Rectal smooth muscle tissue (tissue), 1 donor: ENCODE data around the gene KIF5B.
"Not testable (repeated sequence)": the region's sequence is repeated elsewhere in the genome, so short reads cannot be mapped to it uniquely, and the experiment has no call there.

Source experiments
- H3K27ac ChIP-seq: one replicate; pipeline ENCODE4 v1.7.0; 2013; ENCODE audit warnings: low read depth, low read length, inconsistent platforms
- H3K27me3 ChIP-seq: one replicate; pipeline ENCODE4 v1.7.0; 2013; ENCODE audit warnings: low read length; ENCODE audit not compliant: control insufficient read depth, insufficient read depth
- H3K36me3 ChIP-seq: one replicate; pipeline ENCODE4 v1.7.0; 2013; ENCODE audit warnings: low read length; ENCODE audit not compliant: control insufficient read depth, insufficient read depth
- H3K4me1 ChIP-seq: one replicate; pipeline ENCODE4 v1.7.0; 2013; ENCODE audit warnings: low read length; ENCODE audit not compliant: control insufficient read depth, insufficient read depth
- H3K4me3 ChIP-seq: one replicate; pipeline ENCODE4 v1.7.0; 2013; ENCODE audit warnings: low read length
- H3K9ac ChIP-seq: one replicate; pipeline ENCODE4 v1.7.0; 2013; ENCODE audit warnings: low read length

Gene KIF5B

GRCh38 chr10:31969847-31970246, 86.4 kb downstream of the KIF5B start:
- H3K36me3 ChIP-seq, H3K27ac ChIP-seq, H3K4me1 ChIP-seq, H3K9ac ChIP-seq, H3K4me3 ChIP-seq, H3K27me3 ChIP-seq: not testable (repeated sequence)

- Histone ChIP-seq H3K27ac (no peak overlapping the region), H3K27me3 (peaks cover 3% of the 10 kb centered on the region), H3K36me3 (no peaks in the 10 kb centered on the region), H3K4me1 (no peaks in the 10 kb centered on the region), H3K9ac (no peak overlapping the region), H3K4me3 (no peak overlapping the region)
Measured at GRCh38 chr10:31963589-31963980, 92.6 kb downstream of the KIF5B start.

GRCh38 chr10:31962826-31963588, 93.2 kb downstream of the KIF5B start:
- Histone ChIP-seq H3K4me3 (no peak overlapping the region), H3K27me3 (peaks cover 3% of the 10 kb centered on the region), H3K9ac (no peak overlapping the region), H3K27ac (no peak overlapping the region), H3K36me3 (no peaks in the 10 kb centered on the region), H3K4me1 (no peaks in the 10 kb centered on the region)

GRCh38 chr10:31961277-31962074, 94.7 kb downstream of the KIF5B start:
- Histone ChIP-seq H3K36me3 (no peaks in the 10 kb centered on the region), H3K27me3 (peaks cover 3% of the 10 kb centered on the region), H3K4me3 (no peak overlapping the region), H3K27ac (no peak overlapping the region), H3K4me1 (no peaks in the 10 kb centered on the region), H3K9ac (no peak overlapping the region)

- Histone ChIP-seq H3K4me1 (no peaks in the 10 kb centered on the region), H3K36me3 (no peaks in the 10 kb centered on the region), H3K27ac (no peak overlapping the region), H3K9ac (no peak overlapping the region), H3K4me3 (no peak overlapping the region), H3K27me3 (peaks cover 3% of the 10 kb centered on the region)
Measured at GRCh38 chr10:31959461-31960173, 96.6 kb downstream of the KIF5B start.
